Central memory CD4-positive, alpha-beta T cell (primary cell): Measurements from ENCODE around the gene ROBO1.

Experiments used
- DNase-seq: peaks from one replicate; pipeline ENCODE4 v3.0.0; 2022

ROBO1 gene

GRCh38 chr3:78863306-78864203 lies 904.2 kb downstream of the ROBO1 start:
- DNase-seq = no peak

GRCh38 chr3:78861156-78861555 lies 906.6 kb downstream of the ROBO1 start:
- no peak for DNase-seq

GRCh38 chr3:78860567-78860966 lies 907.2 kb downstream of the ROBO1 start:
- DNase-seq = no peak

- DNase-seq = no peak
Observed at GRCh38 chr3:78858910-78859309, 908.9 kb downstream of the ROBO1 start.

GRCh38 chr3:78858174-78858573 lies 909.6 kb downstream of the ROBO1 start:
- no peak for DNase-seq

- DNase-seq = no peak
Observed at GRCh38 chr3:78857494-78858111, 910.2 kb downstream of the ROBO1 start.

- DNase-seq = no peak
Observed at GRCh38 chr3:78856164-78856563, 911.6 kb downstream of the ROBO1 start.

- no peak for DNase-seq
Observed at GRCh38 chr3:78855190-78855589, 912.6 kb downstream of the ROBO1 start.

- DNase-seq = no peak
Observed at GRCh38 chr3:78848392-78849288, 919.2 kb downstream of the ROBO1 start.

- no peak for DNase-seq
Observed at GRCh38 chr3:78847603-78848002, 920.2 kb downstream of the ROBO1 start.

- no peak for DNase-seq
Observed at GRCh38 chr3:78847203-78847602, 920.6 kb downstream of the ROBO1 start.

- DNase-seq = no peak
Observed at GRCh38 chr3:78846718-78847117, 921.1 kb downstream of the ROBO1 start.

- DNase-seq = no peak
Observed at GRCh38 chr3:78845605-78846004, 922.2 kb downstream of the ROBO1 start.

GRCh38 chr3:78844307-78844706 lies 923.5 kb downstream of the ROBO1 start:
- no peak for DNase-seq

GRCh38 chr3:78839693-78840092 lies 928.1 kb downstream of the ROBO1 start:
- no peak for DNase-seq

- DNase-seq = no peak
Observed at GRCh38 chr3:78838362-78838761, 929.4 kb downstream of the ROBO1 start.

GRCh38 chr3:78834910-78835309 lies 932.9 kb downstream of the ROBO1 start:
- DNase-seq = no peak

GRCh38 chr3:78832785-78833204 lies 935.0 kb downstream of the ROBO1 start:
- no peak for DNase-seq

- no peak for DNase-seq
Observed at GRCh38 chr3:78831446-78831972, 936.3 kb downstream of the ROBO1 start.

GRCh38 chr3:78830470-78830869 lies 937.3 kb downstream of the ROBO1 start:
- no peak for DNase-seq

GRCh38 chr3:78827618-78828017 lies 940.2 kb downstream of the ROBO1 start:
- DNase-seq = no peak

GRCh38 chr3:78825858-78826215 lies 942.0 kb downstream of the ROBO1 start:
- no peak for DNase-seq
